HL-60 (cell line): ENCODE results near the gene MLN.

ENCODE experiments used
- TF ChIP-seq, protein P1 (sequence below): IDR thresholded peaks from one replicate; pipeline ENCODE4 v1.5.1; 2011; ENCODE audit warnings: low read length, control low read depth, inconsistent platforms; ENCODE audit not compliant: insufficient read depth
- TF ChIP-seq, protein P2 (sequence below): IDR thresholded peaks from 2 replicates; pipeline ENCODE4 v1.6.1; 2012; ENCODE audit warnings: low read depth; ENCODE audit not compliant: insufficient replicate concordance

DNA sequence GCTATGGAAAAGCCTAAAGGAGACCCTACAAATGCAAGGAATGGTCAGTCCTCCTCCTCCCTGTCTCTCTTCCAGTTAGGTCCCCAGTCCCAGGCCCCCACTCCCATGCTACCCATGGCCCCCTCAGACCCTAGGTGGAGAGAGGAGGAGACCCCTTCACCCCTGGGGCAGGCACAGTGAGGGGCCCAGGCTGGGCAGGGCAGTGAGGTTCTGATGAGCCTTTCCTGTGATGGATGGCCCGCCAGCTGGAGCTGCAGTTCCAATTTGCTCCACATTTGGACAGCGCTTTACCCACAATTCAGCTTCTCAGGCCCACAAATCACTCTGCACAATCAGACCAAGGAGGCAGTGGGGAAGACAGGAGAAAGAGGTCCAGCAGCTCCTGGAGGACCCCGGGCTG, 37.3 kb upstream of the MLN start:
- TF ChIP-seq, protein P1, sequence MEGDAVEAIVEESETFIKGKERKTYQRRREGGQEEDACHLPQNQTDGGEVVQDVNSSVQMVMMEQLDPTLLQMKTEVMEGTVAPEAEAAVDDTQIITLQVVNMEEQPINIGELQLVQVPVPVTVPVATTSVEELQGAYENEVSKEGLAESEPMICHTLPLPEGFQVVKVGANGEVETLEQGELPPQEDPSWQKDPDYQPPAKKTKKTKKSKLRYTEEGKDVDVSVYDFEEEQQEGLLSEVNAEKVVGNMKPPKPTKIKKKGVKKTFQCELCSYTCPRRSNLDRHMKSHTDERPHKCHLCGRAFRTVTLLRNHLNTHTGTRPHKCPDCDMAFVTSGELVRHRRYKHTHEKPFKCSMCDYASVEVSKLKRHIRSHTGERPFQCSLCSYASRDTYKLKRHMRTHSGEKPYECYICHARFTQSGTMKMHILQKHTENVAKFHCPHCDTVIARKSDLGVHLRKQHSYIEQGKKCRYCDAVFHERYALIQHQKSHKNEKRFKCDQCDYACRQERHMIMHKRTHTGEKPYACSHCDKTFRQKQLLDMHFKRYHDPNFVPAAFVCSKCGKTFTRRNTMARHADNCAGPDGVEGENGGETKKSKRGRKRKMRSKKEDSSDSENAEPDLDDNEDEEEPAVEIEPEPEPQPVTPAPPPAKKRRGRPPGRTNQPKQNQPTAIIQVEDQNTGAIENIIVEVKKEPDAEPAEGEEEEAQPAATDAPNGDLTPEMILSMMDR, result no peak
- TF ChIP-seq, protein P2, sequence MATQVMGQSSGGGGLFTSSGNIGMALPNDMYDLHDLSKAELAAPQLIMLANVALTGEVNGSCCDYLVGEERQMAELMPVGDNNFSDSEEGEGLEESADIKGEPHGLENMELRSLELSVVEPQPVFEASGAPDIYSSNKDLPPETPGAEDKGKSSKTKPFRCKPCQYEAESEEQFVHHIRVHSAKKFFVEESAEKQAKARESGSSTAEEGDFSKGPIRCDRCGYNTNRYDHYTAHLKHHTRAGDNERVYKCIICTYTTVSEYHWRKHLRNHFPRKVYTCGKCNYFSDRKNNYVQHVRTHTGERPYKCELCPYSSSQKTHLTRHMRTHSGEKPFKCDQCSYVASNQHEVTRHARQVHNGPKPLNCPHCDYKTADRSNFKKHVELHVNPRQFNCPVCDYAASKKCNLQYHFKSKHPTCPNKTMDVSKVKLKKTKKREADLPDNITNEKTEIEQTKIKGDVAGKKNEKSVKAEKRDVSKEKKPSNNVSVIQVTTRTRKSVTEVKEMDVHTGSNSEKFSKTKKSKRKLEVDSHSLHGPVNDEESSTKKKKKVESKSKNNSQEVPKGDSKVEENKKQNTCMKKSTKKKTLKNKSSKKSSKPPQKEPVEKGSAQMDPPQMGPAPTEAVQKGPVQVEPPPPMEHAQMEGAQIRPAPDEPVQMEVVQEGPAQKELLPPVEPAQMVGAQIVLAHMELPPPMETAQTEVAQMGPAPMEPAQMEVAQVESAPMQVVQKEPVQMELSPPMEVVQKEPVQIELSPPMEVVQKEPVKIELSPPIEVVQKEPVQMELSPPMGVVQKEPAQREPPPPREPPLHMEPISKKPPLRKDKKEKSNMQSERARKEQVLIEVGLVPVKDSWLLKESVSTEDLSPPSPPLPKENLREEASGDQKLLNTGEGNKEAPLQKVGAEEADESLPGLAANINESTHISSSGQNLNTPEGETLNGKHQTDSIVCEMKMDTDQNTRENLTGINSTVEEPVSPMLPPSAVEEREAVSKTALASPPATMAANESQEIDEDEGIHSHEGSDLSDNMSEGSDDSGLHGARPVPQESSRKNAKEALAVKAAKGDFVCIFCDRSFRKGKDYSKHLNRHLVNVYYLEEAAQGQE, result peak; percentile 69
